ENCODE data around the gene ITSN1. TPM values are rescaled to one million over a fixed set of nuclear protein-coding genes. Genes with fewer than 3 reads are reported as not detected.

Gene ITSN1
- total and polyA plus RNA-seq, 7 donors, result 10.8 to 45.4 (median 35.7) TPM

GRCh38 chr21:33657124-33657820, 15.0 kb downstream of the ITSN1 start:
- 16 to 45% methylated on average over 8 of the region's 8 CpGs for WGBS, 2 donors
- DNase-seq, result no peak
- no peak for TF ChIP-seq CTCF (IDR thresholded peaks at IDR 0.05)
- TF ChIP-seq POLR2A (IDR thresholded peaks at IDR 0.05), result no peak
- no peak for TF ChIP-seq EP300 (IDR thresholded peaks at IDR 0.05)
- TF ChIP-seq POLR2AphosphoS5 (IDR thresholded peaks at IDR 0.05), result no peak
- no peak overlapping the region for H3K4me3 ChIP-seq
- intact Hi-C loops (cut with DNase I), result no loop called here
- H3K27me3 ChIP-seq, result no peaks in the 10 kb centered on the region
- peak overlapping the region in 1 of 4 donors; percentile 14 for H3K27ac ChIP-seq
- no peaks in the 10 kb centered on the region for H3K36me3 ChIP-seq
- no peaks in the 10 kb centered on the region for H3K9me3 ChIP-seq
- peaks cover 0 to 48% (median 25%) of the 10 kb centered on the region in 4 donors for H3K4me1 ChIP-seq

- no peak overlapping the region for H3K4me3 ChIP-seq
- H3K27me3 ChIP-seq, result no peaks in the 10 kb centered on the region
- no peak for DNase-seq
- no peaks in the 10 kb centered on the region for H3K36me3 ChIP-seq
- no peaks in the 10 kb centered on the region for H3K9me3 ChIP-seq
- TF ChIP-seq POLR2AphosphoS5 (IDR thresholded peaks at IDR 0.05) (no peak), EP300 (IDR thresholded peaks at IDR 0.05) (no peak), POLR2A (IDR thresholded peaks at IDR 0.05) (no peak), CTCF (IDR thresholded peaks at IDR 0.05) (no peak)
- peaks cover 0 to 54% (median 31%) of the 10 kb centered on the region in 4 donors for H3K4me1 ChIP-seq
- H3K27ac ChIP-seq, result no peak overlapping the region
- intact Hi-C loops (cut with DNase I), result no loop called here
- 92 to 94% methylated on average over 7 of the region's 7 CpGs for WGBS, 2 donors
Measured at GRCh38 chr21:33658919-33659567, 16.7 kb downstream of the ITSN1 start.

- WGBS, 2 donors, result 90 to 96% methylated on average over 1 of the region's 1 CpG
- Histone ChIP-seq H3K9me3 (no peaks in the 10 kb centered on the region), H3K36me3 (no peaks in the 10 kb centered on the region), H3K4me3 (no peak overlapping the region), H3K27me3 (no peaks in the 10 kb centered on the region), H3K4me1 (peaks cover 0 to 54% (median 31%) of the 10 kb centered on the region in 4 donors), H3K27ac (no peak overlapping the region)
- TF ChIP-seq POLR2AphosphoS5 (IDR thresholded peaks at IDR 0.05) (no peak), CTCF (IDR thresholded peaks at IDR 0.05) (no peak), EP300 (IDR thresholded peaks at IDR 0.05) (no peak), POLR2A (IDR thresholded peaks at IDR 0.05) (no peak)
- intact Hi-C loops (cut with DNase I), result no loop called here
- DNase-seq, result no peak
Measured at GRCh38 chr21:33659568-33659949, 17.3 kb downstream of the ITSN1 start.

GRCh38 chr21:33660406-33660805, 18.1 kb downstream of the ITSN1 start:
- 75 to 78% methylated on average over 1 of the region's 1 CpG for WGBS, 2 donors
- no peak for TF ChIP-seq POLR2A (IDR thresholded peaks at IDR 0.05)
- H3K4me3 ChIP-seq, result no peak overlapping the region
- DNase-seq, result no peak
- H3K4me1 ChIP-seq, result peaks cover 0 to 45% (median 28%) of the 10 kb centered on the region in 4 donors
- H3K9me3 ChIP-seq, result no peaks in the 10 kb centered on the region
- H3K27ac ChIP-seq, result no peak overlapping the region
- no peaks in the 10 kb centered on the region for H3K36me3 ChIP-seq
- intact Hi-C loops (cut with DNase I), result no loop called here
- H3K27me3 ChIP-seq, result no peaks in the 10 kb centered on the region

- H3K4me3 ChIP-seq, result no peak overlapping the region
- DNase-seq, result no peak
- no peaks in the 10 kb centered on the region for H3K27me3 ChIP-seq
- intact Hi-C loops (cut with DNase I), result no loop called here
- H3K27ac ChIP-seq, result no peak overlapping the region
- peaks cover 0 to 42% (median 21%) of the 10 kb centered on the region in 4 donors for H3K4me1 ChIP-seq
- TF ChIP-seq POLR2AphosphoS5 (IDR thresholded peaks at IDR 0.05), result no peak
- WGBS, 2 donors, result 84 to 86% methylated on average over 1 of the region's 1 CpG
- no peaks in the 10 kb centered on the region for H3K36me3 ChIP-seq
- H3K9me3 ChIP-seq, result no peaks in the 10 kb centered on the region
Measured at GRCh38 chr21:33661146-33661545, 18.8 kb downstream of the ITSN1 start.
